HEK293 (cell line): ENCODE measurements around the gene HIRA.

ENCODE experiments used
- CTCF ChIA-PET: fragments of 350-600 bp; formaldehyde crosslinking; extraction: SDS; loops from one replicate; lab custom pipeline; 2021; ENCODE audit warnings: antibody characterized with exemption; lab: Yijun Ruan, JAX
- POLR2A ChIA-PET: fragments of 300-600 bp; formaldehyde crosslinking; extraction: SDS; loops from one replicate; lab custom pipeline; 2020; ENCODE audit warnings: antibody characterized with exemption, inconsistent platforms; lab: Yijun Ruan, JAX
- H3K27ac ChIP-seq: fragments of 200-500 bp; sonication (Bioruptor generic); 2 replicates; pipeline ENCODE4 v1.5.1; 2014; ENCODE audit warnings: low read depth, low read length, control low read depth, inconsistent platforms; ENCODE audit errors: extremely low read depth
- H3K36me3 ChIP-seq, 2 experiments: fragments of 200-500 bp in 1 of 2; sonication (Bioruptor generic) in 1 of 2; 1 replicate in 1 of 2; 2 replicates in 1 of 2; pipeline ENCODE4 v1.5.1; 2014 to 2017; ENCODE audit warnings: inconsistent platforms in 2 of 2, low read length in 2 of 2; ENCODE audit not compliant: control insufficient read depth in 2 of 2, insufficient read depth in 1 of 2
- H3K4me1 ChIP-seq: fragments of 200-500 bp; sonication (Bioruptor generic); 2 replicates; pipeline ENCODE4 v1.5.1; 2014; ENCODE audit warnings: mild to moderate bottlenecking, low read length, inconsistent platforms; ENCODE audit not compliant: control insufficient read depth, insufficient read depth
- H3K4me3 ChIP-seq: 2 replicates; pipeline ENCODE4 v1.5.1; 2011; ENCODE audit warnings: low read depth, mild to moderate bottlenecking, control low read depth, low read length, moderate library complexity
- H3K9me3 ChIP-seq: fragments of 200-500 bp; sonication (Bioruptor generic); 2 replicates; pipeline ENCODE4 v1.5.1; 2014; ENCODE audit warnings: low read depth, low read length, inconsistent platforms; ENCODE audit not compliant: control insufficient read depth, insufficient read depth
- GLIS2 ChIP-seq: fragments of 450-650 bp; formaldehyde crosslinking; IDR thresholded peaks from 2 replicates; pipeline ENCODE4 v1.5.1; 2016; ENCODE audit warnings: missing biosample characterization, missing genetic modification characterization
- KLF10 ChIP-seq: fragments of 450-650 bp; IDR thresholded peaks from 2 replicates; pipeline ENCODE4 v1.5.1; 2018; ENCODE audit warnings: missing biosample characterization, mild to moderate bottlenecking, missing genetic modification characterization
- PRDM1 ChIP-seq: fragments of 450-650 bp; formaldehyde crosslinking; IDR thresholded peaks from 2 replicates; pipeline ENCODE4; 2016; ENCODE audit warnings: missing biosample characterization, missing genetic modification characterization
- TRIM28 ChIP-seq: IDR thresholded peaks from 2 replicates; pipeline ENCODE4 v1.6.1; 2011; ENCODE audit warnings: low read length, control low read depth, borderline replicate concordance
- YY2 ChIP-seq: fragments of 450-650 bp; formaldehyde crosslinking; IDR thresholded peaks from 2 replicates; pipeline ENCODE4 v1.5.1; 2016; ENCODE audit warnings: missing biosample characterization, missing genetic modification characterization
- ZBTB48 ChIP-seq: fragments of 450-650 bp; formaldehyde crosslinking; IDR thresholded peaks from 2 replicates; pipeline ENCODE4 v1.5.1; 2016; ENCODE audit warnings: missing biosample characterization, missing genetic modification characterization
- ZFP3 ChIP-seq: fragments of 450-650 bp; formaldehyde crosslinking; IDR thresholded peaks from 2 replicates; pipeline ENCODE4 v1.5.1; 2016; ENCODE audit warnings: low read depth, missing biosample characterization, missing genetic modification characterization
- ZNF157 ChIP-seq: fragments of 450-650 bp; formaldehyde crosslinking; IDR thresholded peaks from 2 replicates; pipeline ENCODE4 v1.5.1; 2016; ENCODE audit warnings: missing biosample characterization, missing genetic modification characterization
- ZNF23 ChIP-seq: fragments of 450-650 bp; formaldehyde crosslinking; IDR thresholded peaks from 2 replicates; pipeline ENCODE4 v1.5.1; 2016; ENCODE audit warnings: missing biosample characterization, missing genetic modification characterization, borderline replicate concordance
- ZNF341 ChIP-seq: fragments of 450-650 bp; formaldehyde crosslinking; IDR thresholded peaks from 2 replicates; pipeline ENCODE4; 2016; ENCODE audit warnings: low read depth, missing biosample characterization, missing genetic modification characterization
- ZNF354C ChIP-seq: fragments of 450-650 bp; formaldehyde crosslinking; IDR thresholded peaks from 2 replicates; pipeline ENCODE4 v1.5.1; 2016; ENCODE audit warnings: missing biosample characterization, missing genetic modification characterization, low read depth, borderline replicate concordance
- ZNF521 ChIP-seq: fragments of 450-650 bp; formaldehyde crosslinking; IDR thresholded peaks from 2 replicates; pipeline ENCODE4 v1.5.1; 2017; ENCODE audit warnings: missing biosample characterization, mild to moderate bottlenecking, missing genetic modification characterization
- ZNF585B ChIP-seq: fragments of 450-650 bp; formaldehyde crosslinking; IDR thresholded peaks from 2 replicates; pipeline ENCODE4 v1.5.1; 2016; ENCODE audit warnings: missing biosample characterization, missing genetic modification characterization
- ZNF654 ChIP-seq: fragments of 450-650 bp; formaldehyde crosslinking; IDR thresholded peaks from 2 replicates; pipeline ENCODE4 v1.5.1; 2016; ENCODE audit warnings: low read depth, missing biosample characterization, missing genetic modification characterization
- ZNF664 ChIP-seq: fragments of 450-650 bp; formaldehyde crosslinking; IDR thresholded peaks from 2 replicates; pipeline ENCODE4 v1.5.1; 2016; ENCODE audit warnings: missing biosample characterization, missing genetic modification characterization
- ZNF701 ChIP-seq: fragments of 450-650 bp; formaldehyde crosslinking; IDR thresholded peaks from 2 replicates; pipeline ENCODE4 v1.5.1; 2016; ENCODE audit warnings: missing biosample characterization, missing genetic modification characterization
- ZNF76 ChIP-seq: fragments of 450-650 bp; formaldehyde crosslinking; IDR thresholded peaks from 2 replicates; pipeline ENCODE4; 2016; ENCODE audit warnings: low read depth, missing biosample characterization, missing genetic modification characterization, borderline replicate concordance
- ZNF830 ChIP-seq: fragments of 450-650 bp; IDR thresholded peaks from 2 replicates; pipeline ENCODE4 v1.5.0; 2018; ENCODE audit warnings: missing biosample characterization, missing genetic modification characterization, low read depth, mild to moderate bottlenecking, moderate library complexity
- TF ChIP-seq, protein P1 (sequence below): fragments of 450-650 bp; formaldehyde crosslinking; IDR thresholded peaks from 2 replicates; pipeline ENCODE4 v1.5.1; 2016; ENCODE audit warnings: missing biosample characterization, missing genetic modification characterization
- TF ChIP-seq, protein P2 (sequence below): fragments of 450-650 bp; formaldehyde crosslinking; IDR thresholded peaks from 2 replicates; pipeline ENCODE4 v1.5.1; 2017; ENCODE audit warnings: missing biosample characterization, missing genetic modification characterization
- TF ChIP-seq, protein P3 (sequence below): fragments of 450-650 bp; formaldehyde crosslinking; IDR thresholded peaks from 2 replicates; pipeline ENCODE4 v1.5.1; 2016; ENCODE audit warnings: missing biosample characterization, missing genetic modification characterization, low read depth
- TF ChIP-seq, protein P4 (sequence below): fragments of 450-650 bp; formaldehyde crosslinking; IDR thresholded peaks from 2 replicates; pipeline ENCODE4 v1.5.1; 2017; ENCODE audit warnings: missing biosample characterization, missing genetic modification characterization
- TF ChIP-seq, protein P5 (sequence below): fragments of 450-650 bp; formaldehyde crosslinking; IDR thresholded peaks from 2 replicates; pipeline ENCODE4 v1.5.1; 2016; ENCODE audit warnings: missing biosample characterization, missing genetic modification characterization
- TF ChIP-seq, protein P6 (sequence below): fragments of 450-650 bp; formaldehyde crosslinking; IDR thresholded peaks from 2 replicates; pipeline ENCODE4 v1.5.1; 2016; ENCODE audit warnings: missing biosample characterization, missing genetic modification characterization, borderline replicate concordance

HIRA gene

DNA sequence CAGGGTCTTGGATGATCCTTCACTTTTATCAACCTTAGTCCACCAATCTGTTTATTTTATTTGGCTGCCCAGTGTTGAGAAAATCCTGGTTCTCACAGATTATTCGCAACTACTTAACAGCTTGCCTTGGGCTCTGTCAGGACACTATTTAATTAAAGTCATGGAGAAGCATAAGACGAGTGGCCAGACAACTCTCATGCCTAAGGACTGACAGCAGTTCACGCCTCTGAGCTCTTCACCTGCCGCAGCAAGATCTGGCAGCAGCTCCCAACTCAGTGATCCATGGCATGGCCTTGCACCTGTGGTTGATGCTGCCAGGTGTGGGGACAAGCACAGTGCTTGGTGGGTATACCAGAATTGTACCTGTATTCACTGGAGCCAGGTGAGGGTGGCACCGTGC, 37.8 kb downstream of the HIRA start:
- H3K4me3 ChIP-seq: no peak overlapping the region
- ChIA-PET CTCF (interaction anchor here (0.8 kb wide), 1 partner anchor 80 kb away, joined by 3 read pairs; no protein-coding TSS in a partner anchor), POLR2A (no interaction called here)
- no peak overlapping the region for H3K27ac ChIP-seq
- H3K9me3 ChIP-seq: no peaks in the 10 kb centered on the region
- no peaks in the 10 kb centered on the region for H3K4me1 ChIP-seq
- no peak for TF ChIP-seq ZNF157 (tag by site-specific recombination)
- TF ChIP-seq PRDM1 (tag by site-specific recombination): no peak
- no peak for TF ChIP-seq ZNF701
- no peak for TF ChIP-seq YY2
- TF ChIP-seq ZNF354C (tag by site-specific recombination): no peak
- no peak for TF ChIP-seq ZNF830 (tag by site-specific recombination)
- H3K36me3 ChIP-seq: peaks cover 11 to 94% of the 10 kb centered on the region in 2 experiments; a peak in 2 of 3 replicates

DNA sequence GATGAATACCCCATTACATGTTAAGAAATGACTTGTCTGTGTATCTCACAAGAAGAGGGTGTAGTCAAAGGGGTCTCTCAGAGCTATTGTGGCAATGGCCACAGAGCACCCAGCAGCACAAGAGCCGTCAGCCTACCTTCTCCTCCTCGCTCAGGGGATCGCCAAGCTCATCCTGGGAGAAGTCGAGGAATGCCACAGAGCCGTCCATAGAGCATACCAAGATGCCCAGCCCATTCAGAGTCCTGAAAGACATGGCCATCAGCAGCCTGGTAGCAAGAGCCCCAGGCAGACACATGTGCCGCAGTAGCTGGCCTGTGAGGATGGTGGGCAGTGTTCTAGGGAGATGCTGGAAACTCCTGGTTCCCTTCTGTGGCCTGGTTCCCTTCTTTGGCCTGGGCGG, 44.0 kb downstream of the HIRA start:
- Histone ChIP-seq H3K9me3 (no peaks in the 10 kb centered on the region), H3K36me3 (peaks cover 35 to 96% of the 10 kb centered on the region in 2 experiments), H3K4me3 (no peak overlapping the region), H3K4me1 (no peaks in the 10 kb centered on the region), H3K27ac (no peak overlapping the region)
- ChIA-PET POLR2A (no interaction called here), CTCF (interaction anchor here (0.6 kb wide), 1 partner anchor 317 kb away, joined by 3 read pairs; no protein-coding TSS in a partner anchor)
- TF ChIP-seq, protein P1, sequence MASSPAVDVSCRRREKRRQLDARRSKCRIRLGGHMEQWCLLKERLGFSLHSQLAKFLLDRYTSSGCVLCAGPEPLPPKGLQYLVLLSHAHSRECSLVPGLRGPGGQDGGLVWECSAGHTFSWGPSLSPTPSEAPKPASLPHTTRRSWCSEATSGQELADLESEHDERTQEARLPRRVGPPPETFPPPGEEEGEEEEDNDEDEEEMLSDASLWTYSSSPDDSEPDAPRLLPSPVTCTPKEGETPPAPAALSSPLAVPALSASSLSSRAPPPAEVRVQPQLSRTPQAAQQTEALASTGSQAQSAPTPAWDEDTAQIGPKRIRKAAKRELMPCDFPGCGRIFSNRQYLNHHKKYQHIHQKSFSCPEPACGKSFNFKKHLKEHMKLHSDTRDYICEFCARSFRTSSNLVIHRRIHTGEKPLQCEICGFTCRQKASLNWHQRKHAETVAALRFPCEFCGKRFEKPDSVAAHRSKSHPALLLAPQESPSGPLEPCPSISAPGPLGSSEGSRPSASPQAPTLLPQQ (tag by site-specific recombination): no peak
- TF ChIP-seq, protein P2, sequence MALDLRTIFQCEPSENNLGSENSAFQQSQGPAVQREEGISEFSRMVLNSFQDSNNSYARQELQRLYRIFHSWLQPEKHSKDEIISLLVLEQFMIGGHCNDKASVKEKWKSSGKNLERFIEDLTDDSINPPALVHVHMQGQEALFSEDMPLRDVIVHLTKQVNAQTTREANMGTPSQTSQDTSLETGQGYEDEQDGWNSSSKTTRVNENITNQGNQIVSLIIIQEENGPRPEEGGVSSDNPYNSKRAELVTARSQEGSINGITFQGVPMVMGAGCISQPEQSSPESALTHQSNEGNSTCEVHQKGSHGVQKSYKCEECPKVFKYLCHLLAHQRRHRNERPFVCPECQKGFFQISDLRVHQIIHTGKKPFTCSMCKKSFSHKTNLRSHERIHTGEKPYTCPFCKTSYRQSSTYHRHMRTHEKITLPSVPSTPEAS (tag by site-specific recombination): no peak
- TF ChIP-seq KLF10 (no peak), ZNF664 (tag by site-specific recombination) (no peak), ZBTB48 (tag by site-specific recombination) (no peak), TRIM28 (no peak), ZNF23 (tag by site-specific recombination) (no peak), ZNF701 (no peak), ZNF654 (tag by site-specific recombination) (no peak), ZNF585B (tag by site-specific recombination) (no peak), ZNF341 (no peak), ZNF76 (no peak), ZFP3 (tag by site-specific recombination) (no peak), GLIS2 (tag by site-specific recombination) (no peak), ZNF521 (tag by site-specific recombination) (no peak)
- TF ChIP-seq, protein P3, sequence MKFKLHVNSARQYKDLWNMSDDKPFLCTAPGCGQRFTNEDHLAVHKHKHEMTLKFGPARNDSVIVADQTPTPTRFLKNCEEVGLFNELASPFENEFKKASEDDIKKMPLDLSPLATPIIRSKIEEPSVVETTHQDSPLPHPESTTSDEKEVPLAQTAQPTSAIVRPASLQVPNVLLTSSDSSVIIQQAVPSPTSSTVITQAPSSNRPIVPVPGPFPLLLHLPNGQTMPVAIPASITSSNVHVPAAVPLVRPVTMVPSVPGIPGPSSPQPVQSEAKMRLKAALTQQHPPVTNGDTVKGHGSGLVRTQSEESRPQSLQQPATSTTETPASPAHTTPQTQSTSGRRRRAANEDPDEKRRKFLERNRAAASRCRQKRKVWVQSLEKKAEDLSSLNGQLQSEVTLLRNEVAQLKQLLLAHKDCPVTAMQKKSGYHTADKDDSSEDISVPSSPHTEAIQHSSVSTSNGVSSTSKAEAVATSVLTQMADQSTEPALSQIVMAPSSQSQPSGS (tag by site-specific recombination): no peak
- TF ChIP-seq, protein P4, sequence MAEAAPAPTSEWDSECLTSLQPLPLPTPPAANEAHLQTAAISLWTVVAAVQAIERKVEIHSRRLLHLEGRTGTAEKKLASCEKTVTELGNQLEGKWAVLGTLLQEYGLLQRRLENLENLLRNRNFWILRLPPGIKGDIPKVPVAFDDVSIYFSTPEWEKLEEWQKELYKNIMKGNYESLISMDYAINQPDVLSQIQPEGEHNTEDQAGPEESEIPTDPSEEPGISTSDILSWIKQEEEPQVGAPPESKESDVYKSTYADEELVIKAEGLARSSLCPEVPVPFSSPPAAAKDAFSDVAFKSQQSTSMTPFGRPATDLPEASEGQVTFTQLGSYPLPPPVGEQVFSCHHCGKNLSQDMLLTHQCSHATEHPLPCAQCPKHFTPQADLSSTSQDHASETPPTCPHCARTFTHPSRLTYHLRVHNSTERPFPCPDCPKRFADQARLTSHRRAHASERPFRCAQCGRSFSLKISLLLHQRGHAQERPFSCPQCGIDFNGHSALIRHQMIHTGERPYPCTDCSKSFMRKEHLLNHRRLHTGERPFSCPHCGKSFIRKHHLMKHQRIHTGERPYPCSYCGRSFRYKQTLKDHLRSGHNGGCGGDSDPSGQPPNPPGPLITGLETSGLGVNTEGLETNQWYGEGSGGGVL (tag by site-specific recombination): no peak
- TF ChIP-seq, protein P5, sequence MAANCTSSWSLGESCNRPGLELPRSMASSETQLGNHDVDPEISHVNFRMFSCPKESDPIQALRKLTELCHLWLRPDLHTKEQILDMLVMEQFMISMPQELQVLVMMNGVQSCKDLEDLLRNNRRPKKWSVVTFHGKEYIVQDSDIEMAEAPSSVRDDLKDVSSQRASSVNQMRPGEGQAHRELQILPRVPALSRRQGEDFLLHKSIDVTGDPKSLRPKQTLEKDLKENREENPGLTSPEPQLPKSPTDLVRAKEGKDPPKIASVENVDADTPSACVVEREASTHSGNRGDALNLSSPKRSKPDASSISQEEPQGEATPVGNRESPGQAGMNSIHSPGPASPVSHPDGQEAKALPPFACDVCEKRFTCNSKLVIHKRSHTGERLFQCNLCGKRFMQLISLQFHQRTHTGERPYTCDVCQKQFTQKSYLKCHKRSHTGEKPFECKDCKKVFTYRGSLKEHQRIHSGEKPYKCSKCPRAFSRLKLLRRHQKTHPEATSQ: no peak
- TF ChIP-seq, protein P6, sequence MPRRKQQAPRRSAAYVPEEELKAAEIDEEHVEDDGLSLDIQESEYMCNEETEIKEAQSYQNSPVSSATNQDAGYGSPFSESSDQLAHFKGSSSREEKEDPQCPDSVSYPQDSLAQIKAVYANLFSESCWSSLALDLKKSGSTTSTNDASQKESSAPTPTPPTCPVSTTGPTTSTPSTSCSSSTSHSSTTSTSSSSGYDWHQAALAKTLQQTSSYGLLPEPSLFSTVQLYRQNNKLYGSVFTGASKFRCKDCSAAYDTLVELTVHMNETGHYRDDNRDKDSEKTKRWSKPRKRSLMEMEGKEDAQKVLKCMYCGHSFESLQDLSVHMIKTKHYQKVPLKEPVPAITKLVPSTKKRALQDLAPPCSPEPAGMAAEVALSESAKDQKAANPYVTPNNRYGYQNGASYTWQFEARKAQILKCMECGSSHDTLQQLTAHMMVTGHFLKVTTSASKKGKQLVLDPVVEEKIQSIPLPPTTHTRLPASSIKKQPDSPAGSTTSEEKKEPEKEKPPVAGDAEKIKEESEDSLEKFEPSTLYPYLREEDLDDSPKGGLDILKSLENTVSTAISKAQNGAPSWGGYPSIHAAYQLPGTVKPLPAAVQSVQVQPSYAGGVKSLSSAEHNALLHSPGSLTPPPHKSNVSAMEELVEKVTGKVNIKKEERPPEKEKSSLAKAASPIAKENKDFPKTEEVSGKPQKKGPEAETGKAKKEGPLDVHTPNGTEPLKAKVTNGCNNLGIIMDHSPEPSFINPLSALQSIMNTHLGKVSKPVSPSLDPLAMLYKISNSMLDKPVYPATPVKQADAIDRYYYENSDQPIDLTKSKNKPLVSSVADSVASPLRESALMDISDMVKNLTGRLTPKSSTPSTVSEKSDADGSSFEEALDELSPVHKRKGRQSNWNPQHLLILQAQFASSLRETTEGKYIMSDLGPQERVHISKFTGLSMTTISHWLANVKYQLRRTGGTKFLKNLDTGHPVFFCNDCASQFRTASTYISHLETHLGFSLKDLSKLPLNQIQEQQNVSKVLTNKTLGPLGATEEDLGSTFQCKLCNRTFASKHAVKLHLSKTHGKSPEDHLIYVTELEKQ (tag by site-specific recombination): no peak
